ENCODE data around the gene SEMA4C.

DNA sequence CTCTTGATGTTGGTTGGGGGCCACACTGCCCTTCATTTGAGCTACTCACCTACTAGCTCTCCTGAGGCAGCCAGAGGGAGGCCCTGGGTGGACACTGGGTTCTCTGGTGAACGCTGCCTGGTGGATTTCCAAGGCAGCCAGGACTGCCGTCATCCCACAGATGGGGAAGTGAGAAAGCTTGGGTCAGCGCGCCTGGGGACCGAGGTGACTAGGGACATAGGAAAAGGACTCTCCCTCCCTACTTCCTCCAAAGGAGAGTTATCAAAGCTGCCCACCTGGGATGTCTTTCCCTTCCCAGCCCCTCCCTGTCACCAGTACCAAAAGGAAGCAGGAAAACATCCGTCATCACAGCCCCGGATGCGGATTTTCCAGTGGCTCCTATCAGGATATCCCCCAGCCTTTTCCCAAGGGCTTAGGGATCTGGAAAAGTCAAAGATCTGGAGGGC lies 3.8 kb upstream of the SEMA4C start:
- TF ChIP-seq CTCF (IDR thresholded peaks at IDR 0.05) (no peak), POLR2AphosphoS5 (IDR thresholded peaks at IDR 0.05) (no peak), POLR2A (IDR thresholded peaks at IDR 0.05) (no peak)

Measured in gastroesophageal sphincter (tissue), 3 donors.